Gastroesophageal sphincter (tissue), 4 donors: ENCODE measurements around the gene ALKBH6. TPM values are rescaled to one million over a fixed set of nuclear protein-coding genes. Genes with fewer than 3 reads are reported as not detected.

Source experiments
- ATAC-seq: fragments of 150-250 bp; one replicate; pipeline ENCODE4 v1.9.1; 2016; ENCODE audit warnings: mild to moderate bottlenecking, moderate library complexity
- H3K27ac ChIP-seq, 4 donors: fragments of 200-600 bp; sonication (generic) in 3 of 4; 1 replicate in 3 of 4; 2 replicates in 1 of 4; pipeline ENCODE4 v1.5.1; 2016 to 2019
- H3K27me3 ChIP-seq: fragments of 200-600 bp; sonication (generic); one replicate; pipeline ENCODE4 v1.5.1; 2019
- H3K36me3 ChIP-seq, 2 donors: fragments of 200-600 bp; sonication (generic); one replicate each; pipeline ENCODE4 v1.5.1; 2019; ENCODE audit warnings: control low read depth in 1 of 2
- H3K4me1 ChIP-seq, 3 donors: fragments of 200-600 bp; sonication (generic); 1 replicate in 2 of 3; 2 replicates in 1 of 3; pipeline ENCODE4 v1.5.1; 2016 to 2019; ENCODE audit warnings: control low read depth in 2 of 3
- H3K4me3 ChIP-seq, 2 donors: fragments of 200-600 bp; sonication (generic); one replicate each; pipeline ENCODE4 v1.5.1; 2019; ENCODE audit warnings: mild to moderate bottlenecking in 1 of 2, moderate library complexity in 1 of 2
- H3K9me3 ChIP-seq, 3 donors: fragments of 200-600 bp; sonication (generic); one replicate each; pipeline ENCODE4 v1.5.1; 2017 to 2019; ENCODE audit warnings: control low read depth in 2 of 3
- EP300 ChIP-seq: sonication (generic); formaldehyde crosslinking; IDR thresholded peaks from one replicate; pipeline ENCODE4 v1.6.1; 2017; ENCODE audit warnings: antibody characterized with exemption, mild to moderate bottlenecking
- POLR2A ChIP-seq, 2 donors: fragments of 450-650 bp; IDR thresholded peaks; one replicate each; pipeline ENCODE4 v1.6.1; 2017; ENCODE audit warnings: antibody characterized with exemption in 2 of 2, mild to moderate bottlenecking in 2 of 2, moderate library complexity in 1 of 2
- POLR2AphosphoS5 ChIP-seq: sonication (generic); formaldehyde crosslinking; IDR thresholded peaks from one replicate; pipeline ENCODE4 v1.6.1; 2017; ENCODE audit warnings: antibody characterized with exemption
- WGBS, 2 donors: methylation state at CpG; one replicate each; pipeline ENCODE4 v1.1.5; 2018; ENCODE audit warnings: low coverage in 1 of 2; 5-methylcytosine and 5-hydroxymethylcytosine counted together
- total RNA-seq, 4 donors: library from RNA; depleted of rRNA; stranded (reverse); fragments of >200 nt; gene quantifications; one replicate each; pipeline ENCODE4 v1.1.0, GENCODE V29; 2016
- TF ChIP-seq, protein P1 (sequence below), 4 experiments: fragments of 200-600 bp in 2 of 4; fragments of 450-650 bp in 2 of 4; sonication (generic) in 1 of 4; IDR thresholded peaks; one replicate each; pipeline ENCODE4 v1.5.1; 2017 to 2019; ENCODE audit warnings: antibody characterized with exemption in 4 of 4, mild to moderate bottlenecking in 2 of 4, moderate library complexity in 2 of 4

ALKBH6 gene
- total RNA-seq, 4 donors from 2014 or later = 10.7 to 38.3 (median 25.3) TPM

- H3K9me3 ChIP-seq = no peaks in the 10 kb centered on the region
- no peaks in the 10 kb centered on the region for H3K36me3 ChIP-seq
- H3K27ac ChIP-seq = no peak overlapping the region
- H3K4me1 ChIP-seq = no peaks in the 10 kb centered on the region
- no peak for ATAC-seq
- TF ChIP-seq POLR2A (IDR thresholded peaks at IDR 0.05) = no peak
- TF ChIP-seq, protein P1, sequence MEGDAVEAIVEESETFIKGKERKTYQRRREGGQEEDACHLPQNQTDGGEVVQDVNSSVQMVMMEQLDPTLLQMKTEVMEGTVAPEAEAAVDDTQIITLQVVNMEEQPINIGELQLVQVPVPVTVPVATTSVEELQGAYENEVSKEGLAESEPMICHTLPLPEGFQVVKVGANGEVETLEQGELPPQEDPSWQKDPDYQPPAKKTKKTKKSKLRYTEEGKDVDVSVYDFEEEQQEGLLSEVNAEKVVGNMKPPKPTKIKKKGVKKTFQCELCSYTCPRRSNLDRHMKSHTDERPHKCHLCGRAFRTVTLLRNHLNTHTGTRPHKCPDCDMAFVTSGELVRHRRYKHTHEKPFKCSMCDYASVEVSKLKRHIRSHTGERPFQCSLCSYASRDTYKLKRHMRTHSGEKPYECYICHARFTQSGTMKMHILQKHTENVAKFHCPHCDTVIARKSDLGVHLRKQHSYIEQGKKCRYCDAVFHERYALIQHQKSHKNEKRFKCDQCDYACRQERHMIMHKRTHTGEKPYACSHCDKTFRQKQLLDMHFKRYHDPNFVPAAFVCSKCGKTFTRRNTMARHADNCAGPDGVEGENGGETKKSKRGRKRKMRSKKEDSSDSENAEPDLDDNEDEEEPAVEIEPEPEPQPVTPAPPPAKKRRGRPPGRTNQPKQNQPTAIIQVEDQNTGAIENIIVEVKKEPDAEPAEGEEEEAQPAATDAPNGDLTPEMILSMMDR (IDR thresholded peaks at IDR 0.05) = no peak
- TF ChIP-seq EP300 = no peak
- TF ChIP-seq POLR2AphosphoS5 = no peak
- 40 to 42% methylated on average over 2 to 5 of the region's 5 CpGs for WGBS, 2 donors
- H3K4me3 ChIP-seq = no peak overlapping the region
- peaks cover 95% of the 10 kb centered on the region for H3K27me3 ChIP-seq
These were observed 35.7 kb downstream of the ALKBH6 start for GRCh38 chr19:35978271-35978670.

GRCh38 chr19:35977446-35978222, 36.4 kb downstream of the ALKBH6 start:
- H3K9me3 ChIP-seq = no peaks in the 10 kb centered on the region
- H3K27me3 ChIP-seq = peaks cover 90% of the 10 kb centered on the region
- H3K4me3 ChIP-seq = no peak overlapping the region
- no peak for TF ChIP-seq POLR2AphosphoS5
- TF ChIP-seq EP300 = no peak
- TF ChIP-seq POLR2A (IDR thresholded peaks at IDR 0.05) = no peak
- TF ChIP-seq, protein P1 (IDR thresholded peaks at IDR 0.05) = no peak
- H3K36me3 ChIP-seq = no peaks in the 10 kb centered on the region
- WGBS, 2 donors = 77 to 81% methylated on average over 4 to 6 of the region's 14 CpGs
- no peak overlapping the region for H3K27ac ChIP-seq
- H3K4me1 ChIP-seq = no peaks in the 10 kb centered on the region
- no peak for ATAC-seq

- TF ChIP-seq, protein P1 (IDR thresholded peaks at IDR 0.05) = no peak
- TF ChIP-seq POLR2A (IDR thresholded peaks at IDR 0.05) (no peak), EP300 (no peak), POLR2AphosphoS5 (no peak)
- H3K27me3 ChIP-seq = peaks cover 71% of the 10 kb centered on the region
- 11 to 36% methylated on average over 2 to 4 of the region's 5 CpGs for WGBS, 2 donors
- H3K36me3 ChIP-seq = no peaks in the 10 kb centered on the region
- H3K9me3 ChIP-seq = no peaks in the 10 kb centered on the region
- ATAC-seq = no peak
- no peak overlapping the region for H3K4me3 ChIP-seq
- H3K27ac ChIP-seq = no peak overlapping the region
- H3K4me1 ChIP-seq = no peaks in the 10 kb centered on the region
These were observed 38.3 kb downstream of the ALKBH6 start for GRCh38 chr19:35975608-35976214.

DNA sequence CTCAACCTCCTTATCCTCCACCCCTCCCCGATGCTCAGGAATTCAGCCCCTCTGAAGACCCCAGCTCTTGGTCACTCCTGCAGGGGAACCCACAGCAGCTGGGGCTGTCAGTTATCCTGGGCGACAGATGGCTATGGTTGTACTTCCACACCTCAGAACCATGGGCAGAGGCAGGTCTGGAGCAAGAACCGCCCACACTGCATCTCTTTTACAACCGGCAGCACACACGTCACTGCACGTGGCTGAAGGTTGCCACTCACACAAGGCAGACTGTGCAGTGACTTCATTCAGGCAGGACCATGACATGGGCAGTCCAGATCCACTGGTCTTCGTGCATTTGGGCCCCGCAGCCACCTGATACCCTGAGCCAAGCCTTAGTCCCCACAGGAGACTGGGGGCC, 40.5 kb downstream of the ALKBH6 start:
- no peaks in the 10 kb centered on the region for H3K4me1 ChIP-seq
- ATAC-seq = no peak
- no peaks in the 10 kb centered on the region for H3K36me3 ChIP-seq
- H3K27me3 ChIP-seq = peaks cover 51% of the 10 kb centered on the region
- WGBS, 2 donors = 40% methylated on average over 1 of the region's 8 CpGs; no CpG with 5 or more reads in 1 of the 2 donors
- H3K27ac ChIP-seq = no peak overlapping the region
- TF ChIP-seq POLR2AphosphoS5 (no peak), POLR2A (IDR thresholded peaks at IDR 0.05) (no peak), EP300 (no peak)
- TF ChIP-seq, protein P1 (IDR thresholded peaks at IDR 0.05) = no peak
- H3K4me3 ChIP-seq = no peak overlapping the region
- H3K9me3 ChIP-seq = no peaks in the 10 kb centered on the region

GRCh38 chr19:35966771-35967170, 47.2 kb downstream of the ALKBH6 start:
- Histone ChIP-seq H3K4me3 (no peak overlapping the region), H3K27ac (no peak overlapping the region), H3K36me3 (no peaks in the 10 kb centered on the region), H3K9me3 (no peaks in the 10 kb centered on the region), H3K27me3 (peaks cover 24% of the 10 kb centered on the region), H3K4me1 (no peaks in the 10 kb centered on the region)
- no peak for TF ChIP-seq POLR2A (IDR thresholded peaks at IDR 0.05)
- TF ChIP-seq POLR2AphosphoS5 = no peak
- TF ChIP-seq, protein P1 (IDR thresholded peaks at IDR 0.05) = no peak
- TF ChIP-seq EP300 = no peak
- WGBS, 2 donors = 81 to 100% methylated on average over 2 to 3 of the region's 3 CpGs
- no peak for ATAC-seq
